GM21381 (cell line): ENCODE measurements around the gene MCF2L.

Experiments used
- ATAC-seq: cut with Tn5 transposase; IDR thresholded peaks from one replicate; pipeline ENCODE4 v1.9.1; 2021; ENCODE audit warnings: mild to moderate bottlenecking, moderate library complexity; ENCODE audit not compliant: unreplicated experiment

Gene MCF2L

GRCh38 chr13:112942689-112943308 is 26.2 kb upstream of the MCF2L start:
- peak; percentile 93 for ATAC-seq

GRCh38 chr13:112943309-112944125 is 25.5 kb upstream of the MCF2L start:
- peak; percentile 48 for ATAC-seq

- ATAC-seq, result no peak
These were observed 21.2 kb upstream of the MCF2L start for GRCh38 chr13:112947796-112948195.

GRCh38 chr13:112951674-112952371 is 17.2 kb upstream of the MCF2L start:
- ATAC-seq, result no peak

GRCh38 chr13:112952759-112953551 is 16.1 kb upstream of the MCF2L start:
- ATAC-seq, result no peak

GRCh38 chr13:112953591-112954487 is 15.2 kb upstream of the MCF2L start:
- no peak for ATAC-seq

- no peak for ATAC-seq
These were observed 14.3 kb upstream of the MCF2L start for GRCh38 chr13:112954488-112955270.

- no peak for ATAC-seq
These were observed 13.6 kb upstream of the MCF2L start for GRCh38 chr13:112955271-112955937.

GRCh38 chr13:112955956-112956355 is 13.1 kb upstream of the MCF2L start:
- ATAC-seq, result no peak

- no peak for ATAC-seq
These were observed 12.3 kb upstream of the MCF2L start for GRCh38 chr13:112956571-112957294.

GRCh38 chr13:112957295-112957677 is 11.7 kb upstream of the MCF2L start:
- ATAC-seq, result no peak

- ATAC-seq, result no peak
These were observed 10.7 kb upstream of the MCF2L start for GRCh38 chr13:112958127-112958989.

- ATAC-seq, result no peak
These were observed 9.8 kb upstream of the MCF2L start for GRCh38 chr13:112959206-112959605.

GRCh38 chr13:112959701-112960542 is 9.1 kb upstream of the MCF2L start:
- ATAC-seq, result no peak

- no peak for ATAC-seq
These were observed 8.3 kb upstream of the MCF2L start for GRCh38 chr13:112960706-112961105.
